ENCODE results near the gene CWC22. TPM values are rescaled to one million over a fixed set of nuclear protein-coding genes. Genes with fewer than 3 reads are reported as not detected.
"Not testable (repeated sequence)": the region's sequence is repeated elsewhere in the genome, so short reads cannot be mapped to it uniquely, and the experiment has no call there.

CWC22 gene
- total RNA-seq, 6 donors from 2014 or later: 9.5 to 31.5 (median 17.3) TPM

DNA sequence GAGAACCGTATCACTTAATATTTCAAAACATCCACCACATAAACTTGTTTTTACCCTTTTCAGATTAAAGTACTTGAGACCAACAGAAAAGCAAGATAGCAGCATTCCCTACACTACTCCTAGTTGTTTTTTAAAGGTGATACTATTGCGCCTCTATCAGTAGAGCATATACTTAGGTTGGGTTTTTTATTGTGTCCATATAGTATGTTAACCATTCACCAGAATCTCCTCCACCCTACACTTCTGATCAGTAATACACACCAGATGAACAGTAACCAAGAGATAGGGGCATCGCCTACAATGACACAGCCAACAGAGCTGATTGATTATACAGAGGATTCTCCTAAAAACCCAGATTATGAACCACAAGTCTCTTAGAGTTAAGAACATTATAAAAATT lies 75.6 kb downstream of the CWC22 start:
- DNase-seq: no peak
- Histone ChIP-seq H3K27me3 (no peaks in the 10 kb centered on the region), H3K36me3 (no peaks in the 10 kb centered on the region), H3K4me3 (no peak overlapping the region), H3K27ac (no peak overlapping the region), H3K9me3 (peaks cover 2 to 12% (median 6%) of the 10 kb centered on the region in 4 donors), H3K4me1 (peaks cover 0 to 7% (median 0%) of the 10 kb centered on the region in 4 donors)
- ATAC-seq (ENCODE audit: low FRiP score in 2 of 2): no peak
- WGBS, 2 donors: 64 to 77% methylated on average over 3 of the region's 3 CpGs
- TF ChIP-seq POLR2A (IDR thresholded peaks at IDR 0.05) (no peak), CTCF (IDR thresholded peaks at IDR 0.05) (no peak), POLR2AphosphoS5 (IDR thresholded peaks at IDR 0.05) (no peak), EP300 (IDR thresholded peaks at IDR 0.05) (no peak)

DNA sequence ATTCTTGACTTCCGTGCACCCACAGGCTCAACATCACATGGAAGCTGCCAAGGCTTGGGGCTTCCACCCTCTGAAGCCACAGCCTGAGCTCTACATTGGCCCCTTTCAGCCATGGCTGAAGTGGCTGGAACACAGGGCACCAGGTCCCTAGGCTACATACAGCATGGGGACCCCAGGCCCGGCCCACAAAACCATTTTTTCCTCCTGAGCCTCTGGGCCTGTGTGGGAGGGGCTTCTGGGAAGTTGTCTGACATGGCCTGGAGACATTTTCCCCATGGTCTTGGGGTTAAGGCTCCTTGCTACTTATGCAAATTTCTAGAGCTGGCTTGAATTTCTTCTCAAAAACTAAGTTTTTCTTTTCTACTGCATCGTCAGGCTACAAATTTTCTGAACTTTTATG lies 77.1 kb downstream of the CWC22 start:
- not testable (repeated sequence) for H3K27me3 ChIP-seq

GRCh38 chr2:179927041-179927440 lies 80.1 kb downstream of the CWC22 start:
- peaks cover 7 to 15% (median 11%) of the 10 kb centered on the region in 4 donors for H3K9me3 ChIP-seq
- TF ChIP-seq EP300 (IDR thresholded peaks at IDR 0.05) (no peak), POLR2AphosphoS5 (IDR thresholded peaks at IDR 0.05) (no peak), POLR2A (IDR thresholded peaks at IDR 0.05) (no peak), CTCF (IDR thresholded peaks at IDR 0.05) (no peak)
- 81 to 91% methylated on average over 1 of the region's 1 CpG for WGBS, 2 donors
- no peaks in the 10 kb centered on the region for H3K36me3 ChIP-seq
- DNase-seq (no peak), ATAC-seq (ENCODE audit: low FRiP score in 2 of 2) (no peak)
- no peak overlapping the region for H3K4me3 ChIP-seq
- no peaks in the 10 kb centered on the region for H3K27me3 ChIP-seq
- H3K4me1 ChIP-seq: no peaks in the 10 kb centered on the region
- H3K27ac ChIP-seq: no peak overlapping the region

More for the DNA sequence above, 77.1 kb downstream of the CWC22 start:
- H3K4me1 ChIP-seq; H3K4me3 ChIP-seq; H3K36me3 ChIP-seq; DNase-seq; H3K27ac ChIP-seq; ATAC-seq (ENCODE audit: low FRiP score in 2 of 2): not testable (repeated sequence)
- 95 to 100% methylated on average over 1 to 3 of the region's 3 CpGs for WGBS, 2 donors
- H3K9me3 ChIP-seq: peaks cover 7 to 15% (median 11%) of the 10 kb centered on the region in 4 donors

DNA sequence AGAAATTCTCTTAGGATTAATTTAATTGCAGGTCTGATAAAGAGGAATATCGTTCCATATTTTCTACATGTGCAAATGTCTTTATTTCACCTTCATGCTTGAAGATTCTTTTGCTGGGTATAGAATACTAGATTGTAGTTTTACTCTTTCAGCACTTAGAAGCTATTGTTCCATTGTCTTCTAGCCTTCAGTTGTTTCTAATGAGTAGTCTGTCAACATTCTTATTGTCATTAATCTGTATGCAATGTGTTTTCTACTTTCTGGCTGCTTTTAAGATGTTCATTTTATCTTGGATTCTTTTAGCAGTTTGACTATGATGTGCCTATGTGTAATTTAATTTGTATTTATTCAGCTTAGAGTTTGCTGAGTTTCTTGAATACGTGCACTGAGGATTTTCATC lies 81.4 kb downstream of the CWC22 start:
- Histone ChIP-seq H3K36me3 (no peaks in the 10 kb centered on the region), H3K4me3 (no peak overlapping the region), H3K9me3 (peaks cover 7 to 15% (median 11%) of the 10 kb centered on the region in 4 donors), H3K27ac (no peak overlapping the region), H3K4me1 (no peaks in the 10 kb centered on the region), H3K27me3 (no peaks in the 10 kb centered on the region)
- TF ChIP-seq CTCF (IDR thresholded peaks at IDR 0.05) (no peak), EP300 (IDR thresholded peaks at IDR 0.05) (no peak), POLR2AphosphoS5 (IDR thresholded peaks at IDR 0.05) (no peak), POLR2A (IDR thresholded peaks at IDR 0.05) (no peak)
- DNase-seq (no peak), ATAC-seq (ENCODE audit: low FRiP score in 2 of 2) (no peak)
- WGBS, 2 donors: 42 to 76% methylated on average over 2 of the region's 2 CpGs

GRCh38 chr2:179917272-179917671 lies 89.8 kb downstream of the CWC22 start:
- Histone ChIP-seq H3K4me1 (no peaks in the 10 kb centered on the region), H3K4me3 (no peak overlapping the region), H3K36me3 (no peaks in the 10 kb centered on the region), H3K9me3 (no peaks in the 10 kb centered on the region), H3K27ac (no peak overlapping the region), H3K27me3 (no peaks in the 10 kb centered on the region)
- no peak for TF ChIP-seq CTCF (IDR thresholded peaks at IDR 0.05)
- no peak for TF ChIP-seq POLR2AphosphoS5 (IDR thresholded peaks at IDR 0.05)
- no peak for TF ChIP-seq POLR2A (IDR thresholded peaks at IDR 0.05)
- no peak for TF ChIP-seq EP300 (IDR thresholded peaks at IDR 0.05)
- peak in 1 of 2 donors; percentile 36 for ATAC-seq (ENCODE audit: low FRiP score in 2 of 2)
- no peak for DNase-seq
